Neural cell (in vitro differentiated cells): ENCODE data around the gene HAPLN2. TPM values are rescaled to one million over a fixed set of nuclear protein-coding genes. Genes with fewer than 3 reads are reported as not detected.

Experiments used
- H2AFZ ChIP-seq: fragments of 200-600, 300-800 bp; sonication (generic), shearing (Covaris generic); 2 replicates; pipeline ENCODE4 v1.6.0; 2014; ENCODE audit warnings: low read depth, mild to moderate bottlenecking, antibody characterized with exemption, low read length, moderate library complexity
- H3F3A ChIP-seq: fragments of 200-600 bp; shearing (Covaris generic); 2 replicates; pipeline ENCODE4 v1.6.1; 2016; ENCODE audit warnings: mild to moderate bottlenecking, moderate library complexity, mixed read lengths, antibody characterized with exemption, low read length; ENCODE audit not compliant: insufficient read depth, poor library complexity, severe bottlenecking
- H3K27ac ChIP-seq: fragments of 200-600, 300-800 bp; sonication (generic), shearing (Covaris generic); 2 replicates; pipeline ENCODE4 v1.5.1; 2014; ENCODE audit warnings: mild to moderate bottlenecking, low read length, moderate library complexity
- H3K27me3 ChIP-seq: fragments of 300-800, 200-600 bp; sonication (generic), shearing (Covaris generic); 2 replicates; pipeline ENCODE4 v1.6.0; 2014; ENCODE audit warnings: mild to moderate bottlenecking, low read depth, low read length, moderate library complexity; ENCODE audit not compliant: insufficient read depth
- H3K36me3 ChIP-seq: fragments of 300-800, 200-600 bp; sonication (generic), shearing (Covaris generic); 2 replicates; pipeline ENCODE4 v1.5.1; 2014; ENCODE audit warnings: mild to moderate bottlenecking, antibody characterized with exemption, low read length, moderate library complexity; ENCODE audit not compliant: insufficient read depth
- H3K4me2 ChIP-seq: fragments of 300-800, 200-600 bp; sonication (generic), shearing (Covaris generic); 2 replicates; pipeline ENCODE4 v1.6.0; 2014; ENCODE audit warnings: mild to moderate bottlenecking, low read length
- H3K4me3 ChIP-seq: fragments of 300-800, 200-600 bp; sonication (generic), shearing (Covaris generic); 2 replicates; pipeline ENCODE4 v1.5.1; 2014; ENCODE audit warnings: mild to moderate bottlenecking, low read length, moderate library complexity
- H3K79me2 ChIP-seq: fragments of 200-600 bp; shearing (Covaris generic); replicated peaks from 2 replicates; pipeline ENCODE4 v1.6.0; 2014; ENCODE audit warnings: mild to moderate bottlenecking, low read length, moderate library complexity; ENCODE audit not compliant: insufficient read depth
- H3K9ac ChIP-seq: fragments of 300-800, 200-600 bp; sonication (generic), shearing (Covaris generic); 2 replicates; pipeline ENCODE4 v1.6.1; 2016; ENCODE audit warnings: mild to moderate bottlenecking, low read length, mixed read lengths
- H3K9me2 ChIP-seq: fragments of 200-600 bp; shearing (Covaris generic); 2 replicates; pipeline ENCODE4 v1.6.1; 2016; ENCODE audit warnings: mild to moderate bottlenecking, low read length, mixed read lengths; ENCODE audit not compliant: insufficient read depth
- H3K9me3 ChIP-seq: fragments of 200-600, 300-800 bp; sonication (generic), shearing (Covaris generic); 2 replicates; pipeline ENCODE4 v1.6.1; 2016; ENCODE audit warnings: mild to moderate bottlenecking, mixed run types, low read length, moderate library complexity, mixed read lengths
- H4K20me1 ChIP-seq: fragments of 200-600 bp; shearing (Covaris generic); 2 replicates; pipeline ENCODE4 v1.6.1; 2016; ENCODE audit warnings: mild to moderate bottlenecking, mixed run types; ENCODE audit not compliant: insufficient read depth
- EP300 ChIP-seq: fragments of 450-650 bp; conservative IDR thresholded peaks from 2 replicates; pipeline ENCODE4 v1.6.1; 2014; ENCODE audit warnings: antibody characterized with exemption, mild to moderate bottlenecking, moderate library complexity; ENCODE audit not compliant: poor library complexity, severe bottlenecking
- EZH2 ChIP-seq: fragments of 200-600, 300-800 bp; shearing (Covaris generic), sonication (generic); IDR thresholded peaks from 2 replicates; pipeline ENCODE4 v1.6.1; 2014; ENCODE audit warnings: antibody characterized with exemption, low read length, borderline replicate concordance, mild to moderate bottlenecking; ENCODE audit not compliant: insufficient read depth, poor library complexity, severe bottlenecking
- MXI1 ChIP-seq: fragments of 450-650 bp; conservative IDR thresholded peaks from 2 replicates; pipeline ENCODE4 v1.6.1; 2014; ENCODE audit warnings: antibody characterized with exemption, mild to moderate bottlenecking; ENCODE audit not compliant: poor library complexity, severe bottlenecking
- POLR2AphosphoS5 ChIP-seq: IDR thresholded peaks from 2 replicates; pipeline ENCODE4 v1.6.1; 2012
- RAD21 ChIP-seq: fragments of 450-650 bp; conservative IDR thresholded peaks from 2 replicates; pipeline ENCODE4 v1.6.1; 2014; ENCODE audit warnings: antibody characterized with exemption, mild to moderate bottlenecking, moderate library complexity
- SMC3 ChIP-seq: fragments of 450-650 bp; conservative IDR thresholded peaks from 2 replicates; pipeline ENCODE4 v1.6.1; 2014; ENCODE audit warnings: antibody characterized with exemption, mild to moderate bottlenecking, moderate library complexity; ENCODE audit not compliant: poor library complexity
- TAF1 ChIP-seq: IDR thresholded peaks from 2 replicates; pipeline ENCODE4 v1.6.1; 2012; ENCODE audit warnings: low read depth
- polyA plus RNA-seq: library from polyadenylated mRNA; depleted of rRNA; stranded (reverse); fragments of >200 nt; gene quantifications from 2 replicates; pipeline ENCODE4 v1.2.3, GENCODE V29; 2014
- TF ChIP-seq, protein P1 (sequence below): IDR thresholded peaks from 2 replicates; pipeline ENCODE4 v1.6.1; 2012; ENCODE audit warnings: borderline replicate concordance
- TF ChIP-seq, protein P2 (sequence below): fragments of 450-650 bp; IDR thresholded peaks from 2 replicates; pipeline ENCODE4 v1.5.1; 2014; ENCODE audit warnings: antibody characterized with exemption, mild to moderate bottlenecking, moderate library complexity; ENCODE audit not compliant: poor library complexity, severe bottlenecking

The HAPLN2 gene
- polyA plus RNA-seq, 1 donor from 2014 or later: 22.9 TPM

DNA sequence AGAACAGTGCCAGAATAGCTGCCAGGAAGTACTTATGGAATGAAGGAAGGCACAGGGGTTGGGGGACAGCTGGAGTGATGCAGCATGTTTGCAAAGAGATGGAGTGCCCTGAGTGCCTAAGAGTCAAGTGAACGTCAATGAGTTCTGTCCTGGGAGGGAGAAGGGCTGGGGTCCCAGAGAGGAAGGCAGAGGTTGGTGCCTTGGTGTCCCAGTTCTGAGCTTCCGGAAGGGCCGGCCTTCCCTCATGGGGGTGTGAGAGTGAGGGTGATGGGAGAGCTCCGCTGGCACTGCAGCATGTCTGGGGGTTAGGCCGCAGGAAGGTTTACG lies 40.4 kb downstream of the HAPLN2 start:
- no peak overlapping the region for H3K9ac ChIP-seq

DNA sequence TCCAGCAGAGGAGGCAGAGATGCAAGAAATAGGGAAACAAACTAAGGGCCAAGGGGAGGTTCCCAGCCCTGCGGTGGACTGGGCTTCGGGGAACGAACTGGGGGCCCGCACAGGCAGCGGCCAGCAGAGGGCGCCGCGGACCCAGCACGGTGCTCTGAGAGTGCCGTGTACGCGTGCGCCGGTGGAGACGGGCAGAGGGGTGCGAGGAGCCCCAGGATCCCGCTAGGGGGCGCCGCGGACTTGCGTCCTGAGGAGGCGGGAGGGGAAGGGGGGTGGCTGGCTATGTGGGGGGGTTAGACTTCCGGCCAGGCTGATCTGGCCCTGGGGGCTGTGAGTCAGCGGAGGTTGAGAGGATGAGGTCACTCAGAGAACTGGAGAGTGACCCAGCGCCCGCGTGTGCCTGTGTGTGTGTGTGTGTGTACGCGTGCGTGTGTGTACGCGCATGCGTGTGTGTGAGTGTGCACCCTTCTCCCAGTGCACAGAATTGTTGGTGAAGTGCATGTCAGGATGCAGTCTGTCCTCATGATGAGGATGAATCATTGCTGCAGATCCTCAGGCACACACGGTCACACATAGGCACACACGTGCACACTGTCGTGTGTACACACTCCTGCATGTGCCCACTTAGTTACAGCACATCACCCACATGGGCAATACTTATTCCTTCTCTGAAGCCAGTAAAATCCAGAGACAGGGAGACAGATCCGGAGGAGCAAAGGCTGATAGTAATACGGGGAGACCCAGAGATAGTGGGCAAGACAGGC lies 41.0 kb downstream of the HAPLN2 start:
- H3K9ac ChIP-seq: no peak overlapping the region
- no peaks in the 10 kb centered on the region for H3K9me2 ChIP-seq
- H3K4me2 ChIP-seq: no peak overlapping the region
- H3K79me2 ChIP-seq: no peaks in the 10 kb centered on the region
- no peak overlapping the region for H3K27ac ChIP-seq
- no peaks in the 10 kb centered on the region for H4K20me1 ChIP-seq
- peaks cover 22% of the 10 kb centered on the region for H3K27me3 ChIP-seq
- no peaks in the 10 kb centered on the region for H3K9me3 ChIP-seq
- no peaks in the 10 kb centered on the region for H3F3A ChIP-seq
- no peaks in the 10 kb centered on the region for H3K36me3 ChIP-seq
- no peak overlapping the region for H3K4me3 ChIP-seq
- TF ChIP-seq SMC3 (peak; percentile 82), EZH2 (no peak), POLR2AphosphoS5 (peak; percentile 11), TAF1 (no peak), EP300 (no peak), RAD21 (peak; percentile 75)
- TF ChIP-seq, protein P1, sequence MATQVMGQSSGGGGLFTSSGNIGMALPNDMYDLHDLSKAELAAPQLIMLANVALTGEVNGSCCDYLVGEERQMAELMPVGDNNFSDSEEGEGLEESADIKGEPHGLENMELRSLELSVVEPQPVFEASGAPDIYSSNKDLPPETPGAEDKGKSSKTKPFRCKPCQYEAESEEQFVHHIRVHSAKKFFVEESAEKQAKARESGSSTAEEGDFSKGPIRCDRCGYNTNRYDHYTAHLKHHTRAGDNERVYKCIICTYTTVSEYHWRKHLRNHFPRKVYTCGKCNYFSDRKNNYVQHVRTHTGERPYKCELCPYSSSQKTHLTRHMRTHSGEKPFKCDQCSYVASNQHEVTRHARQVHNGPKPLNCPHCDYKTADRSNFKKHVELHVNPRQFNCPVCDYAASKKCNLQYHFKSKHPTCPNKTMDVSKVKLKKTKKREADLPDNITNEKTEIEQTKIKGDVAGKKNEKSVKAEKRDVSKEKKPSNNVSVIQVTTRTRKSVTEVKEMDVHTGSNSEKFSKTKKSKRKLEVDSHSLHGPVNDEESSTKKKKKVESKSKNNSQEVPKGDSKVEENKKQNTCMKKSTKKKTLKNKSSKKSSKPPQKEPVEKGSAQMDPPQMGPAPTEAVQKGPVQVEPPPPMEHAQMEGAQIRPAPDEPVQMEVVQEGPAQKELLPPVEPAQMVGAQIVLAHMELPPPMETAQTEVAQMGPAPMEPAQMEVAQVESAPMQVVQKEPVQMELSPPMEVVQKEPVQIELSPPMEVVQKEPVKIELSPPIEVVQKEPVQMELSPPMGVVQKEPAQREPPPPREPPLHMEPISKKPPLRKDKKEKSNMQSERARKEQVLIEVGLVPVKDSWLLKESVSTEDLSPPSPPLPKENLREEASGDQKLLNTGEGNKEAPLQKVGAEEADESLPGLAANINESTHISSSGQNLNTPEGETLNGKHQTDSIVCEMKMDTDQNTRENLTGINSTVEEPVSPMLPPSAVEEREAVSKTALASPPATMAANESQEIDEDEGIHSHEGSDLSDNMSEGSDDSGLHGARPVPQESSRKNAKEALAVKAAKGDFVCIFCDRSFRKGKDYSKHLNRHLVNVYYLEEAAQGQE: no peak
- TF ChIP-seq, protein P2, sequence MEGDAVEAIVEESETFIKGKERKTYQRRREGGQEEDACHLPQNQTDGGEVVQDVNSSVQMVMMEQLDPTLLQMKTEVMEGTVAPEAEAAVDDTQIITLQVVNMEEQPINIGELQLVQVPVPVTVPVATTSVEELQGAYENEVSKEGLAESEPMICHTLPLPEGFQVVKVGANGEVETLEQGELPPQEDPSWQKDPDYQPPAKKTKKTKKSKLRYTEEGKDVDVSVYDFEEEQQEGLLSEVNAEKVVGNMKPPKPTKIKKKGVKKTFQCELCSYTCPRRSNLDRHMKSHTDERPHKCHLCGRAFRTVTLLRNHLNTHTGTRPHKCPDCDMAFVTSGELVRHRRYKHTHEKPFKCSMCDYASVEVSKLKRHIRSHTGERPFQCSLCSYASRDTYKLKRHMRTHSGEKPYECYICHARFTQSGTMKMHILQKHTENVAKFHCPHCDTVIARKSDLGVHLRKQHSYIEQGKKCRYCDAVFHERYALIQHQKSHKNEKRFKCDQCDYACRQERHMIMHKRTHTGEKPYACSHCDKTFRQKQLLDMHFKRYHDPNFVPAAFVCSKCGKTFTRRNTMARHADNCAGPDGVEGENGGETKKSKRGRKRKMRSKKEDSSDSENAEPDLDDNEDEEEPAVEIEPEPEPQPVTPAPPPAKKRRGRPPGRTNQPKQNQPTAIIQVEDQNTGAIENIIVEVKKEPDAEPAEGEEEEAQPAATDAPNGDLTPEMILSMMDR: peak; percentile 97
- H2AFZ ChIP-seq: no peak overlapping the region

More for the DNA sequence above, 40.4 kb downstream of the HAPLN2 start:
- TF ChIP-seq, protein P1: no peak
- TF ChIP-seq MXI1 (no peak), EZH2 (no peak), RAD21 (no peak), POLR2AphosphoS5 (no peak), TAF1 (no peak), EP300 (no peak), SMC3 (no peak)
- TF ChIP-seq, protein P2: no peak
- H3K27ac ChIP-seq: no peak overlapping the region
- H3K79me2 ChIP-seq: no peaks in the 10 kb centered on the region
- no peaks in the 10 kb centered on the region for H3F3A ChIP-seq
- no peaks in the 10 kb centered on the region for H3K9me2 ChIP-seq
- H3K36me3 ChIP-seq: no peaks in the 10 kb centered on the region
- peaks cover 27% of the 10 kb centered on the region for H3K27me3 ChIP-seq
- H3K9me3 ChIP-seq: no peaks in the 10 kb centered on the region
- H3K4me2 ChIP-seq: no peak overlapping the region
- no peaks in the 10 kb centered on the region for H4K20me1 ChIP-seq
- H3K4me3 ChIP-seq: no peak overlapping the region
- no peak overlapping the region for H2AFZ ChIP-seq
